Medulla oblongata (tissue), 1 donor: Measurements from ENCODE around the gene GSTM3.
"Not testable (repeated sequence)": the region's sequence is repeated elsewhere in the genome, so short reads cannot be mapped to it uniquely, and the experiment has no call there.

Experiments used
- DNase-seq: peaks from one replicate; pipeline ENCODE4 v3.0.0-alpha.2; 2015; ENCODE audit errors: extremely low spot score

GSTM3 gene

GRCh38 chr1:109697861-109698260 is 43.0 kb downstream of the GSTM3 start:
- not testable (repeated sequence) for DNase-seq

GRCh38 chr1:109697066-109697465 is 43.8 kb downstream of the GSTM3 start:
- no peak for DNase-seq

GRCh38 chr1:109695138-109695537 is 45.7 kb downstream of the GSTM3 start:
- not testable (repeated sequence) for DNase-seq

GRCh38 chr1:109694400-109694799 is 46.4 kb downstream of the GSTM3 start:
- not testable (repeated sequence) for DNase-seq

- peak; percentile 63 for DNase-seq
Measured at GRCh38 chr1:109691759-109692158, 49.1 kb downstream of the GSTM3 start.

- peak; percentile 39 for DNase-seq
Measured at GRCh38 chr1:109689844-109690405, 50.9 kb downstream of the GSTM3 start.

- DNase-seq = peak; percentile 93
Measured at GRCh38 chr1:109687641-109688499, 53.0 kb downstream of the GSTM3 start, which contains the start of gene GSTM1. GSTM1 (plus strand) TSS chr1:109687817; CDS start chr1:109687874, 57 bp downstream.

- not testable (repeated sequence) for DNase-seq
Measured at GRCh38 chr1:109687109-109687508, 53.7 kb downstream of the GSTM3 start.

- DNase-seq = not testable (repeated sequence)
Measured at GRCh38 chr1:109685890-109686289, 54.9 kb downstream of the GSTM3 start.

- not testable (repeated sequence) for DNase-seq
Measured at GRCh38 chr1:109685399-109685798, 55.4 kb downstream of the GSTM3 start.

GRCh38 chr1:109684777-109685176 is 56.1 kb downstream of the GSTM3 start:
- DNase-seq = not testable (repeated sequence)
